GM19468 (cell line): Measurements from ENCODE around the gene SULF2.

Experiments used
- ATAC-seq: cut with Tn5 transposase; IDR thresholded peaks from one replicate; pipeline ENCODE4 v1.9.1; 2021; ENCODE audit warnings: mild to moderate bottlenecking, moderate library complexity, moderate number of reproducible peaks; ENCODE audit not compliant: unreplicated experiment; ENCODE audit errors: extremely low read depth

Gene SULF2

GRCh38 chr20:47696856-47697255, 88.4 kb downstream of the SULF2 start:
- no peak for ATAC-seq

- ATAC-seq: no peak
These were observed 91.1 kb downstream of the SULF2 start for GRCh38 chr20:47694021-47694818.

DNA sequence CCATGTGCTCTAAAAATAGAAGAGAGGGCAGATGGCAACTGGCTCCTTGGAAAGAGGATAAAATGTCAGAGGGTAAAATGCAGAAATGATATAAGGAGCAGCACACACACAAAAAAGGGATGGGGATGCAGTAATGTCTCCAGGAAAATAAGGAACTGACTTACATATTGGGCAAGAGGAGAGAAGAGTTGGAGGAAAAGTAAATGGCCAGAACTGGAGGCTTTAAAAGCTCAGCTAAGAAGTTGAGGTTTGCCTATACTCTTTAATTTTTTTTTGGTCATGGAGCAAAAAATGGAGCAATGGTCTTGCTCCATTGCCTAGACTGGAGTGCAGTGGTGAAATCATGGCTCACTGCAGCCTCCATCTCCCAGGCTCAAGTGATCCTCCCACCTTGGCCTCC, 93.7 kb downstream of the SULF2 start:
- ATAC-seq: no peak

DNA sequence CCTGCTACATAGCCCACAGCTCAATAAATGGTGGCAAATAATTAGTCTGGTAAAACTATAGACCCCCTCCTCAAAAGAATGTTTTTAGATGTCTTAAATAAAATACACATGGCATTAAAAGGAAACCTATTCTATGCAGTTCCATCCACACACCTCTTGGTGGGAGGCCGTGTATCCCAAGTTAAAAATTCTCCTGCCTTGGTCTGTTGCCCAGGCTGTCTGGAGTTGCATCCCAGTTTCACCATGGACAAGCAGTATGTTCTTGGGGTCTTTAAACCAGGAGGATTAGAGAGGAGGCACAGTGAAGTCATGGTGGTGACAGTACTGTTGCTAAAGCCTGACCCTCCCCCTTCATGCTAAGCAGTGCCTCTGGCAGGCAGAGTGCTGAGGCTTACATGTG, 95.5 kb downstream of the SULF2 start:
- ATAC-seq: no peak

- no peak for ATAC-seq
These were observed 96.6 kb downstream of the SULF2 start for GRCh38 chr20:47688385-47689381.

- no peak for ATAC-seq
These were observed 97.9 kb downstream of the SULF2 start for GRCh38 chr20:47687095-47687987.

DNA sequence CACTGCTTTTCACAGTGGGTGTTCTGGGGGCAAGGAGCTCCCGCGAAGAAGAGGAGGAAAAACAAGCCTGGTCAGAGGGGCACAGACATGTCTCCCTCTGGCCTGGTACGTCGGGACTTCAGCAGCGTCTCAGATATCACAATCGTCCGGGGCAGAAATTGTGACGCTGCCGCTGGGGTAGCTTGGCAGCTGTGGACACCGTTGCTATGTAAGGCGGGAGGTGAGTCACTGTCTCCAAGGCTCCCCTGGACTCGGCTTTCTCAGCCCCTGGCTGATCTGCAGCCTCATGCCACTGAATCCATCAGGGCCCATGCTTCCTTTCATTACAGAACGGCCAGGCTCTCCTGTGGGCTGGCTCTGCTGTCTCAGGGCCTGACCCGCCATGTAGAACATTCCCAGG, 98.7 kb downstream of the SULF2 start:
- no peak for ATAC-seq

- ATAC-seq: no peak
These were observed 100.8 kb downstream of the SULF2 start for GRCh38 chr20:47684306-47685080.

DNA sequence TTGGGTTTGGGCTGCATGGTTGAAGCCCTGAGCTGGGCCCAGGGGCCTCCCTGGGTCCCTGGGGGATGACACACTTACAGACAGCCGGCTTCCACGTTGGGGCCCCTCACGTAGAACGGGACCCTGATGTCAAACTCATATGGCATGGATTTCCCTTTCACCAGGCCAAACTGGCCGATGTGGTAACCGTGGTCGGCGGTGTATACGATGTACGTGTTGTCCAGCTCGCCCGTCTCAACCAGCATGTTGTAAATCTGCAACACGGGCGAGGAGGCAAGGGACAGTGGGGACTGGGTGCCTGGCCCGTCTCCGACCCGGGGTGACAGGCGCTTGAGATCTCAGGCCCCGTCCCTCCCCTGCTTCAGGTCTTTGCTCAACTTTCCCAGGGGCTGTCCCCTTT, 102.4 kb downstream of the SULF2 start:
- no peak for ATAC-seq

DNA sequence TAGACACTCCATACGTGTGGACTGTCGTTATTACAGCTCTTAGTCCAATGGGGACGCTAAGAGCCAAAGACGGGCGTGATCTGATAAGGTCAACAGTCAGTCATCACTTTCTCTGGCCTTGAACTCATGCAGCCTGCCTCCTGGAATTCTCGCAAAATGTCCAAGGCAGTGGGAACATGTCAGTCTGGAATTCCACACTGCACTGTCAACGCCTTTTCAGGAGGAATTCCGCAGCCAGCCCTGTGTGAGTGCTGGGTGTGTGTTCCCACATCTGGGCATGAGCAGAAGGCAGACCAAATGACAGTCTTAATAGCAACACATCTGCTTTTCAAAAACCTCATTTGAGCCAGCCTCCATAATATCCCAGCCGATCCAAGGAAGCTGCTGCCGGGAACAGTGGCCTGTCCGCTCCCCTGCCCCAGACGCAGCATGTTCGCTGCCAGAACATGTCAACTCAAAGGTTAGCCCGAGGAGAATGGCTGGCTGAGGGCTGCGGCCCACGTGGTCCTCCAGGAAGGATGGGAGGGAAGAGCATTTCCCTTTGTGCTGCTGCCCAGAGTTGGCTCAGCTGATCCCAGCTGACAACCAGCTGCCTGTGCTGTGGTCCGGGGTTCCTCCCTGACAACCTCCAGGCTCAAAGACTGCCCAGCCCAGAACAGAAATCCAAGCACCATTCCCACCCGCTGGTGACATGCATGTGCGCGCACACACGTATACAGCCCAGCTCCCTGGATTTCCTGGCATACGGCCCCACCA, 103.1 kb downstream of the SULF2 start:
- no peak for ATAC-seq

- ATAC-seq: no peak
These were observed 104.3 kb downstream of the SULF2 start for GRCh38 chr20:47680804-47681529.

DNA sequence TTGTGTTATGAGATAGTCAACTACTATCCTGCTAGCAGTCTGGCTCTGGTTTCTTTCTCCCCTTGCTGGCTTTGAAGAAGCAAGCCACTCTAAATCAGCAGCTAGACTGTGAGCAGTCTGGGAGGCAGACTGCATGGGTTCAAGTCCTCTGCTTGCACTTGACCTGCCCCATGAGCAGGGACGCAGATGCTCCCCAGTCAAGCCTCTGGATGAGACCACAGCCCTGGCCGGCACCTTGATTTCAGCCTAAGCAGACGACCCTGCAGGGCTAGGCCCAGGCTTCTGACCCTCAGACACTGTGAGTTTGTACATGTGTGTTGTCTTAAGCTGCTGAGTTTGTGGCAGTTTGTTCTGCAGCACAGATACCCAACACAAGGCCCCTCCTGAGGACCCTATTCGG, 105.8 kb downstream of the SULF2 start:
- no peak for ATAC-seq

GRCh38 chr20:47678536-47678935, 106.7 kb downstream of the SULF2 start:
- no peak for ATAC-seq

DNA sequence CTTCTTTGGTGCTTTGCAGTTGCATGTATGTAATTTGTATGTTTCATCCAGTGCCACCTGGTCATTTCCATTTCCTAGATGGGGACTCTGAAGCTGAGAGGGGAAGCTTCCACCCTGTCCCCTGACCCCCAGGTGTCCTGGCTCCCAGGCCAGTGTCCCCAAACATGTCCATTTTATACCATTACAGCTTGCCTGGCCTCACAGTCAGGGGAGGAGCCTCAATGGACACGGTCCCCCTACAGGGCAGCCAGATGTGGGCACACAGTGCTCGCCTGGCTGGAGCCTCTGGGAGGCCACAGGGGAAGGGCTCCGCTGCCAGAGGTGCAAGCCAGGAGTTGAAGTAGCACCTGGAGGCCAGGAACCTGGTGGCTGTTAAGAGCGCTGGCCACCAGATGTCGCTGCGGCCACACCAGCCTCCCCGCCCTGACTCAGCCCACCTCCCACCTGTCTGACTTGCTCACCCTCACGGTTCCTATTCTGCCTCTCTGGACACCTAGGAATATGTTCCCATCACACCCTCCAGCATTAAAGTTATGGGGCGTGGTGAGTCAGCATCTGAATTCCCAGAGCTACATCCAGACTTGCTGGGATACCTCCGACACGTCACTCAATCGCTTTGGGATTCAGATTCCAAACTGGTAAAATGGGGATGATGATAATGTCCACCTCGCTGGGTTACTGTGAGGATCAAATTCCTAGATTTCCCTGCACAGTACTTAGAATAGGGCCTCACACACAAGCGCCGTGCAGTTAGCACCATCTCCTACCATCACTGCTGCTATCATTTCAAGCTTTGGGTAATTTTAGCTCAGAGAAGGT, 107.4 kb downstream of the SULF2 start:
- ATAC-seq: no peak

- no peak for ATAC-seq
These were observed 108.2 kb downstream of the SULF2 start for GRCh38 chr20:47676912-47677634.

GRCh38 chr20:47676219-47676721, 109.0 kb downstream of the SULF2 start:
- no peak for ATAC-seq
